DOHH2 (cell line): ENCODE data around the gene CACNA1E.

ENCODE experiments used
- H3F3A ChIP-seq: fragments of 200-600 bp; sonication (generic), shearing (Covaris generic); 2 replicates; pipeline ENCODE4 v1.6.0; 2016; ENCODE audit warnings: antibody characterized with exemption, mild to moderate bottlenecking; ENCODE audit not compliant: control insufficient read depth, insufficient read depth
- H3K27ac ChIP-seq: fragments of 200-600 bp; sonication (generic); 2 replicates; pipeline ENCODE4 v1.5.1; 2014; ENCODE audit warnings: low read depth, mild to moderate bottlenecking, low read length, moderate library complexity
- H3K27me3 ChIP-seq: fragments of 200-600 bp; sonication (generic); 2 replicates; pipeline ENCODE4 v1.6.1; 2014; ENCODE audit warnings: mild to moderate bottlenecking, low read length, mixed read lengths; ENCODE audit not compliant: control insufficient read depth
- H3K36me3 ChIP-seq: fragments of 200-600 bp; sonication (generic); 2 replicates; pipeline ENCODE4 v1.6.1; 2014; ENCODE audit warnings: mild to moderate bottlenecking, low read length, moderate library complexity, mixed read lengths; ENCODE audit not compliant: control insufficient read depth
- H3K4me1 ChIP-seq: fragments of 200-600 bp; sonication (generic); 2 replicates; pipeline ENCODE4 v1.6.1; 2014; ENCODE audit warnings: mild to moderate bottlenecking, low read length, mixed read lengths; ENCODE audit not compliant: control insufficient read depth
- H3K4me2 ChIP-seq: fragments of 200-600 bp; sonication (generic); 2 replicates; pipeline ENCODE4 v1.6.0; 2014; ENCODE audit warnings: mild to moderate bottlenecking, low read length, moderate library complexity
- H3K4me3 ChIP-seq: fragments of 200-600 bp; sonication (generic); 2 replicates; pipeline ENCODE4 v1.5.1; 2014; ENCODE audit warnings: mild to moderate bottlenecking, low read length, mixed read lengths
- H3K79me2 ChIP-seq: fragments of 200-600 bp; sonication (generic); 2 replicates; pipeline ENCODE4 v1.6.1; 2014; ENCODE audit warnings: mild to moderate bottlenecking, low read length, mixed read lengths; ENCODE audit not compliant: control insufficient read depth
- H3K9me2 ChIP-seq: fragments of 200-600 bp; sonication (generic); replicated peaks from 2 replicates; pipeline ENCODE4 v1.6.1; 2014; ENCODE audit warnings: mild to moderate bottlenecking, low read length, mixed read lengths; ENCODE audit not compliant: control insufficient read depth
- H3K9me3 ChIP-seq: fragments of 200-600 bp; sonication (generic); 2 replicates; pipeline ENCODE4 v1.6.1; 2014; ENCODE audit warnings: antibody characterized with exemption, low read length, mixed read lengths; ENCODE audit not compliant: control insufficient read depth, insufficient read depth
- H4K20me1 ChIP-seq: fragments of 200-600 bp; sonication (generic); 2 replicates; pipeline ENCODE4 v1.6.0; 2014; ENCODE audit warnings: low read depth, mild to moderate bottlenecking, antibody characterized with exemption, low read length, moderate library complexity; ENCODE audit not compliant: control insufficient read depth, insufficient read depth
- CTCF ChIP-seq: fragments of 200-600 bp; sonication (generic); IDR thresholded peaks from one replicate; pipeline ENCODE4 v1.5.1; 2014; ENCODE audit warnings: antibody characterized with exemption, mild to moderate bottlenecking, low read depth, low read length; ENCODE audit not compliant: poor library complexity, severe bottlenecking
- EZH2phosphoT487 ChIP-seq: fragments of 200-600 bp; sonication (generic); IDR thresholded peaks from 2 replicates; pipeline ENCODE4 v1.6.1; 2017; ENCODE audit warnings: borderline replicate concordance, mild to moderate bottlenecking, antibody characterized with exemption, low read length, moderate library complexity, mixed read lengths

The CACNA1E gene

GRCh38 chr1:181769846-181770245 is 286.5 kb downstream of the CACNA1E start:
- TF ChIP-seq CTCF (no peak), EZH2phosphoT487 (no peak)
- H3K79me2 ChIP-seq: no peaks in the 10 kb centered on the region
- H3K27me3 ChIP-seq: no peaks in the 10 kb centered on the region
- no peak overlapping the region for H3K27ac ChIP-seq
- H3K9me3 ChIP-seq: no peaks in the 10 kb centered on the region
- H4K20me1 ChIP-seq: no peaks in the 10 kb centered on the region
- no peak overlapping the region for H3K4me2 ChIP-seq
- H3K4me1 ChIP-seq: no peaks in the 10 kb centered on the region
- no peaks in the 10 kb centered on the region for H3K36me3 ChIP-seq
- no peaks in the 10 kb centered on the region for H3F3A ChIP-seq
- H3K9me2 ChIP-seq: no peaks in the 10 kb centered on the region
- no peak overlapping the region for H3K4me3 ChIP-seq

DNA sequence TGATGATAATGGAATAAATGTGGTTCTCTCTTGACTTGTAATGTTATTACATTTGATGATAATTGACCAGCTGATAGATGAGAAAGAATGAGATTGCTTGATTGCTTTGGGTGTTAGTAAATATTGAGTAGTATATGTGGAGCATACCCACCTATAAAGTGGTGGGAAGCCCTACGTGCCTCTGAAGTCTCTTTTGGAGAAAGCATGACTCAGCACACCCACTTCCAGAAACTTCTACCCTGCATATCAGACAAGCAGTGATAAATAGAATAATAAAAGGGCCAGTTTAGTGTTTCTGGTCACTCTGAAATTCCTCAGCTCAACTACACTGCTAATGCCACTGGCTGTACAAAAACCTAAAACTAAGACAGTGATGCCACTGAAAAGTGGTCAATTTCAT is 289.4 kb downstream of the CACNA1E start:
- Histone ChIP-seq H3K4me3 (no peak overlapping the region), H3K9me3 (no peaks in the 10 kb centered on the region), H4K20me1 (no peaks in the 10 kb centered on the region), H3K79me2 (no peaks in the 10 kb centered on the region), H3F3A (no peaks in the 10 kb centered on the region), H3K4me1 (no peaks in the 10 kb centered on the region), H3K4me2 (no peak overlapping the region), H3K36me3 (no peaks in the 10 kb centered on the region), H3K27ac (no peak overlapping the region), H3K9me2 (no peaks in the 10 kb centered on the region), H3K27me3 (no peaks in the 10 kb centered on the region)
- TF ChIP-seq EZH2phosphoT487 (no peak), CTCF (no peak)

DNA sequence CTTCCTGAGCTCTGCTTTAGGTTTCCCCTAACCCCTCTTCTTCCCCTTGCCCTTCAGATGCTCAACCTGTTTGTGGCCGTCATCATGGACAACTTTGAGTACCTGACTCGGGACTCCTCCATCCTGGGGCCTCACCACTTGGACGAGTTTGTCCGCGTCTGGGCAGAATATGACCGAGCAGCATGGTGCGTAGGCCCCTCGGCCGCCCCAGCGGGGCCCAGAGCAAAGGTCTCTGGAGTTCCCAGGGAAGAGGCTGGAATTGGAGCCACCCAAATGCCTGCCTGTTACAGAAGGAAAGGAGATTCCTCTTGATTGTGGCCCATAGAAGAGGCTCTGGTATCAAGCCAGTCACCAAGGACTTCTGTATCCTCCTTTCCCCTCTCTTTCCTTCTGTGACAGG is 292.7 kb downstream of the CACNA1E start:
- Histone ChIP-seq H3K4me3 (no peak overlapping the region), H3K9me3 (no peaks in the 10 kb centered on the region), H3K27me3 (no peaks in the 10 kb centered on the region), H3K79me2 (no peaks in the 10 kb centered on the region), H3K27ac (no peak overlapping the region), H3K4me1 (no peaks in the 10 kb centered on the region), H3K4me2 (no peak overlapping the region), H3K36me3 (no peaks in the 10 kb centered on the region), H4K20me1 (no peaks in the 10 kb centered on the region), H3F3A (no peaks in the 10 kb centered on the region), H3K9me2 (no peaks in the 10 kb centered on the region)
- TF ChIP-seq EZH2phosphoT487: no peak
- TF ChIP-seq CTCF: no peak

DNA sequence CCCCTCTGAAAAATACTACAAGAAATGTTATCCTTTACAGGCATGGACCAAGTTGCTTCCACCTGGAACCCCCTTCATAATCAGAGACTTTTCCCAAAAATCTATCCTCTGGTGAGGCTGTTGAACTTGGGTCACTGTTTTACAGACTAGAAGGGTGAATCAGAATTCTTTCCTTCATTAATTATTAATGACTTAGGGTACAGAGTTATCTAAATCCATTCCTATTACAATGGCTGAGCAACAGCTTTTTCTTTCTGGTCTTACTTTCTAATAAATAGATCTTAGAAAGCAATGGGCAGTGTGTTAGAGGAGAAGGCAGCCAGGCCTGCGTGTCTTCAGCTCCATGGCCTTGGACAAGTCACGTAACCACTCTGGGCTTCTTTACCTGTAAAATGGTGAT is 294.0 kb downstream of the CACNA1E start:
- TF ChIP-seq EZH2phosphoT487: no peak
- no peak for TF ChIP-seq CTCF
- H3K27ac ChIP-seq: no peak overlapping the region
- no peaks in the 10 kb centered on the region for H3F3A ChIP-seq
- H3K36me3 ChIP-seq: no peaks in the 10 kb centered on the region
- no peak overlapping the region for H3K4me2 ChIP-seq
- no peak overlapping the region for H3K4me3 ChIP-seq
- H3K79me2 ChIP-seq: no peaks in the 10 kb centered on the region
- no peaks in the 10 kb centered on the region for H3K27me3 ChIP-seq
- H3K4me1 ChIP-seq: no peaks in the 10 kb centered on the region
- no peaks in the 10 kb centered on the region for H3K9me3 ChIP-seq
- H3K9me2 ChIP-seq: no peaks in the 10 kb centered on the region
- H4K20me1 ChIP-seq: no peaks in the 10 kb centered on the region
